HUES48 (cell line): ENCODE data around the gene INTS7.
"Not testable (repeated sequence)": the region's sequence is repeated elsewhere in the genome, so short reads cannot be mapped to it uniquely, and the experiment has no call there.

ENCODE experiments used
- H3K27ac ChIP-seq: one replicate; pipeline ENCODE4 v1.7.0; 2013; ENCODE audit warnings: low read depth, low read length, inconsistent platforms
- H3K27me3 ChIP-seq: 2 replicates; pipeline ENCODE4 v1.6.1; 2013; ENCODE audit warnings: mild to moderate bottlenecking, low read length; ENCODE audit not compliant: control insufficient read depth, insufficient read depth
- H3K36me3 ChIP-seq: 2 replicates; pipeline ENCODE4 v1.6.1; 2013; ENCODE audit warnings: low read length; ENCODE audit not compliant: control insufficient read depth, insufficient read depth
- H3K4me1 ChIP-seq: 2 replicates; pipeline ENCODE4 v1.6.1; 2013; ENCODE audit warnings: mild to moderate bottlenecking, low read length; ENCODE audit not compliant: control insufficient read depth, insufficient read depth
- H3K4me3 ChIP-seq: 2 replicates; pipeline ENCODE4 v1.5.1; 2013; ENCODE audit warnings: mild to moderate bottlenecking, low read depth, low read length
- H3K9ac ChIP-seq: 2 replicates; pipeline ENCODE4 v1.6.1; 2013; ENCODE audit warnings: mild to moderate bottlenecking, low read depth, low read length, moderate library complexity
- H3K9me3 ChIP-seq: 2 replicates; pipeline ENCODE4 v1.6.1; 2013; ENCODE audit warnings: low read length; ENCODE audit not compliant: control insufficient read depth, insufficient read depth

INTS7 gene

GRCh38 chr1:212009561-212009960 lies 25.8 kb downstream of the INTS7 start:
- peaks cover 40% of the 10 kb centered on the region for H3K36me3 ChIP-seq

GRCh38 chr1:212007886-212008285 lies 27.5 kb downstream of the INTS7 start:
- peaks cover 3% of the 10 kb centered on the region; the same call in 1 of the 2 replicates for H3K4me1 ChIP-seq
- no peaks in the 10 kb centered on the region for H3K9me3 ChIP-seq
- H3K27me3 ChIP-seq = no peaks in the 10 kb centered on the region
- H3K4me3 ChIP-seq = no peak overlapping the region
- no peak overlapping the region for H3K9ac ChIP-seq
- no peak overlapping the region for H3K27ac ChIP-seq
- H3K36me3 ChIP-seq = peaks cover 40% of the 10 kb centered on the region

More at GRCh38 chr1:212009561-212009960, 25.8 kb downstream of the INTS7 start:
- H3K9ac ChIP-seq = no peak overlapping the region
- no peak overlapping the region for H3K27ac ChIP-seq
- no peaks in the 10 kb centered on the region; the same call in 1 of the 2 replicates for H3K4me1 ChIP-seq
- H3K4me3 ChIP-seq = no peak overlapping the region
- H3K27me3 ChIP-seq = no peaks in the 10 kb centered on the region
- H3K9me3 ChIP-seq = no peaks in the 10 kb centered on the region

GRCh38 chr1:212007178-212007577 lies 28.2 kb downstream of the INTS7 start:
- Histone ChIP-seq H3K27ac (no peak overlapping the region), H3K9me3 (no peaks in the 10 kb centered on the region), H3K27me3 (no peaks in the 10 kb centered on the region), H3K9ac (no peak overlapping the region), H3K4me1 (peaks cover 9% of the 10 kb centered on the region; the same call in 1 of the 2 replicates), H3K36me3 (peaks cover 40% of the 10 kb centered on the region), H3K4me3 (no peak overlapping the region)

GRCh38 chr1:212004895-212005608 lies 30.3 kb downstream of the INTS7 start:
- peaks cover 35% of the 10 kb centered on the region for H3K36me3 ChIP-seq
- no peak overlapping the region for H3K4me3 ChIP-seq
- H3K9ac ChIP-seq = no peak overlapping the region
- no peak overlapping the region for H3K27ac ChIP-seq
- H3K9me3 ChIP-seq = no peaks in the 10 kb centered on the region
- H3K4me1 ChIP-seq = peaks cover 9% of the 10 kb centered on the region; the same call in 1 of the 2 replicates
- no peaks in the 10 kb centered on the region for H3K27me3 ChIP-seq

GRCh38 chr1:212002536-212002935 lies 32.8 kb downstream of the INTS7 start:
- H3K27me3 ChIP-seq = no peaks in the 10 kb centered on the region
- H3K36me3 ChIP-seq = peaks cover 29% of the 10 kb centered on the region
- peaks cover 9% of the 10 kb centered on the region; the same call in 1 of the 2 replicates for H3K4me1 ChIP-seq
- no peak overlapping the region for H3K9ac ChIP-seq
- no peak overlapping the region for H3K4me3 ChIP-seq
- no peaks in the 10 kb centered on the region for H3K9me3 ChIP-seq
- no peak overlapping the region for H3K27ac ChIP-seq

- H3K36me3 ChIP-seq, H3K4me3 ChIP-seq, H3K9ac ChIP-seq, H3K9me3 ChIP-seq, H3K4me1 ChIP-seq, H3K27me3 ChIP-seq, H3K27ac ChIP-seq: not testable (repeated sequence)
Measured at GRCh38 chr1:211997426-211997825, 37.9 kb downstream of the INTS7 start.

- H3K36me3 ChIP-seq = peaks cover 14% of the 10 kb centered on the region
- no peak overlapping the region for H3K9ac ChIP-seq
- H3K27me3 ChIP-seq = no peaks in the 10 kb centered on the region
- H3K27ac ChIP-seq = no peak overlapping the region
- H3K4me3 ChIP-seq = no peak overlapping the region
- no peaks in the 10 kb centered on the region for H3K9me3 ChIP-seq
- H3K4me1 ChIP-seq = peaks cover 5% of the 10 kb centered on the region; the same call in 1 of the 2 replicates
Measured at GRCh38 chr1:211991695-211992094, 43.7 kb downstream of the INTS7 start.

GRCh38 chr1:211986628-211987254 lies 48.6 kb downstream of the INTS7 start:
- H3K4me1 ChIP-seq = no peaks in the 10 kb centered on the region
- H3K27ac ChIP-seq = no peak overlapping the region
- H3K9ac ChIP-seq = no peak overlapping the region
- no peaks in the 10 kb centered on the region for H3K27me3 ChIP-seq
- H3K9me3 ChIP-seq = no peaks in the 10 kb centered on the region
- H3K4me3 ChIP-seq = no peak overlapping the region
- H3K36me3 ChIP-seq = peaks cover 41% of the 10 kb centered on the region

GRCh38 chr1:211985556-211986264 lies 49.6 kb downstream of the INTS7 start:
- H3K4me1 ChIP-seq = no peaks in the 10 kb centered on the region
- H3K4me3 ChIP-seq = no peak overlapping the region
- no peaks in the 10 kb centered on the region for H3K27me3 ChIP-seq
- H3K27ac ChIP-seq = no peak overlapping the region
- H3K9me3 ChIP-seq = no peaks in the 10 kb centered on the region
- H3K36me3 ChIP-seq = peaks cover 52% of the 10 kb centered on the region
- no peak overlapping the region for H3K9ac ChIP-seq

- H3K4me1 ChIP-seq = peaks cover 9% of the 10 kb centered on the region
- H3K9me3 ChIP-seq = no peaks in the 10 kb centered on the region
- H3K27ac ChIP-seq = no peak overlapping the region
- H3K36me3 ChIP-seq = peaks cover 75% of the 10 kb centered on the region
- no peak overlapping the region for H3K4me3 ChIP-seq
- no peak overlapping the region for H3K9ac ChIP-seq
- H3K27me3 ChIP-seq = no peaks in the 10 kb centered on the region
Measured at GRCh38 chr1:211978596-211978995, 56.8 kb downstream of the INTS7 start.
